Neuronal stem cell (in vitro differentiated cells): Measurements from ENCODE around the gene RTEL1.

Experiments used
- DNase-seq: peaks from one replicate; pipeline ENCODE4 v3.0.0-alpha.2; 2013; ENCODE audit warnings: low spot score
- H2AFZ ChIP-seq: one replicate; pipeline ENCODE4 v1.6.1; 2013; ENCODE audit warnings: mild to moderate bottlenecking, low read length, inconsistent platforms
- H2AK5ac ChIP-seq: 2 replicates; pipeline ENCODE4 v1.6.1; 2013; ENCODE audit warnings: low read depth, mild to moderate bottlenecking, inconsistent platforms, low read length, moderate library complexity, mixed read lengths
- H2BK120ac ChIP-seq: 2 replicates; pipeline ENCODE4 v1.6.1; 2013; ENCODE audit warnings: low read depth, mild to moderate bottlenecking, inconsistent platforms, low read length, moderate library complexity, mixed read lengths
- H2BK12ac ChIP-seq: one replicate; pipeline ENCODE4 v1.6.1; 2013; ENCODE audit warnings: low read length, inconsistent platforms
- H2BK15ac ChIP-seq: 2 replicates; pipeline ENCODE4 v1.6.1; 2013; ENCODE audit warnings: mild to moderate bottlenecking, low read length, inconsistent platforms, mixed read lengths
- H2BK5ac ChIP-seq: one replicate; pipeline ENCODE4 v1.6.1; 2013; ENCODE audit warnings: inconsistent platforms, mild to moderate bottlenecking, low read length, moderate library complexity
- H3K14ac ChIP-seq: one replicate; pipeline ENCODE4 v1.6.1; 2013; ENCODE audit warnings: low read length, inconsistent platforms
- H3K18ac ChIP-seq: 2 replicates; pipeline ENCODE4 v1.6.1; 2013; ENCODE audit warnings: low read length, inconsistent platforms
- H3K23ac ChIP-seq: 2 replicates; pipeline ENCODE4 v1.6.1; 2013; ENCODE audit warnings: low read depth, mild to moderate bottlenecking, mixed read lengths, low read length, inconsistent platforms; ENCODE audit not compliant: poor library complexity
- H3K27ac ChIP-seq: replicated peaks from 3 replicates; pipeline ENCODE4 v1.5.1; 2013; ENCODE audit warnings: low read length, inconsistent platforms
- H3K27me3 ChIP-seq, 3 experiments: 2 replicates each; pipeline ENCODE4 v1.6.1; 2013; ENCODE audit warnings: low read length in 3 of 3, mild to moderate bottlenecking in 2 of 3, inconsistent platforms in 1 of 3, low read depth in 1 of 3, mixed read lengths in 1 of 3, moderate library complexity in 1 of 3; ENCODE audit not compliant: control insufficient read depth in 3 of 3, insufficient read depth in 3 of 3
- H3K36me3 ChIP-seq, 2 donors: replicated peaks in 1 of 2; 2 replicates each; pipeline ENCODE4 v1.6.1; 2013; ENCODE audit warnings: low read length in 2 of 2; ENCODE audit not compliant: control insufficient read depth in 2 of 2, insufficient read depth in 2 of 2
- H3K4ac ChIP-seq: 2 replicates; pipeline ENCODE4 v1.6.1; 2013; ENCODE audit warnings: inconsistent platforms, mild to moderate bottlenecking, low read length, moderate library complexity
- H3K4me1 ChIP-seq, 2 donors: 1 replicate in 1 of 2; 2 replicates in 1 of 2; pipeline ENCODE4 v1.6.1; 2013; ENCODE audit warnings: low read length in 2 of 2, low read depth in 1 of 2; ENCODE audit not compliant: control insufficient read depth in 2 of 2, insufficient read depth in 1 of 2
- H3K4me2 ChIP-seq: one replicate; pipeline ENCODE4 v1.6.1; 2013; ENCODE audit warnings: mild to moderate bottlenecking, low read length, inconsistent platforms; ENCODE audit not compliant: insufficient read depth, poor library complexity, severe bottlenecking
- H3K4me3 ChIP-seq, 2 donors: 2 replicates each; pipeline ENCODE4 v1.5.1; 2013; ENCODE audit warnings: low read length in 2 of 2, mild to moderate bottlenecking in 2 of 2, inconsistent platforms in 1 of 2, moderate library complexity in 1 of 2
- H3K79me1 ChIP-seq: one replicate; pipeline ENCODE4 v1.6.1; 2013; ENCODE audit warnings: low read depth, mild to moderate bottlenecking, inconsistent platforms, low read length, moderate library complexity
- H3K9ac ChIP-seq: one replicate; pipeline ENCODE4 v1.6.1; 2013; ENCODE audit warnings: mild to moderate bottlenecking, low read depth, low read length, inconsistent platforms; ENCODE audit not compliant: poor library complexity
- H3K9me3 ChIP-seq, 2 donors: replicated peaks in 1 of 2; 2 replicates each; pipeline versions ENCODE3 to v1.6.1; 2013; ENCODE audit warnings: low read length in 2 of 2, mild to moderate bottlenecking in 2 of 2, inconsistent platforms in 1 of 2, low read depth in 1 of 2, mixed read lengths in 1 of 2, moderate library complexity in 1 of 2; ENCODE audit not compliant: control insufficient read depth in 2 of 2, insufficient read depth in 1 of 2
- H4K8ac ChIP-seq: one replicate; pipeline ENCODE4 v1.6.1; 2013; ENCODE audit warnings: low read depth, mild to moderate bottlenecking, inconsistent platforms, low read length, moderate library complexity
- H4K91ac ChIP-seq: one replicate; pipeline ENCODE4 v1.6.1; 2013; ENCODE audit warnings: low read length, low read depth, mild to moderate bottlenecking, inconsistent platforms; ENCODE audit not compliant: poor library complexity
- WGBS, 2 donors: extraction: QIAGEN DNeasy Blood & Tissue Kit; methylation state at CpG; one replicate each; pipeline ENCODE4 v1.1.7; 2013; ENCODE audit warnings: missing lambda C conversion rate in 2 of 2, mixed read lengths in 1 of 2; ENCODE audit not compliant: insufficient read length in 2 of 2, insufficient replicate concordance in 1 of 2; ENCODE audit errors: extremely low coverage in 2 of 2; 5-methylcytosine and 5-hydroxymethylcytosine counted together

The RTEL1 gene

GRCh38 chr20:63622096-63622495, 36.0 kb upstream of the RTEL1 start:
- WGBS, 2 donors: no CpG with 5 or more reads among the region's 4 CpGs
- H4K91ac ChIP-seq: no peak overlapping the region
- H3K4me1 ChIP-seq: peaks cover 2 to 6% of the 10 kb centered on the region in 2 donors
- no peak overlapping the region for H2AFZ ChIP-seq
- H3K9me3 ChIP-seq: no peaks in the 10 kb centered on the region
- H2BK5ac ChIP-seq: no peak overlapping the region
- H2BK120ac ChIP-seq: no peak overlapping the region
- no peak overlapping the region for H3K14ac ChIP-seq
- H2BK15ac ChIP-seq: no peak overlapping the region
- H2BK12ac ChIP-seq: no peak overlapping the region
- no peak overlapping the region for H3K4me2 ChIP-seq
- H4K8ac ChIP-seq: no peak overlapping the region
- no peak overlapping the region for H3K27ac ChIP-seq
- H3K9ac ChIP-seq: no peak overlapping the region
- peaks cover 12 to 35% of the 10 kb centered on the region in 2 donors for H3K36me3 ChIP-seq
- no peak for DNase-seq
- H3K4me3 ChIP-seq: no peak overlapping the region
- H2AK5ac ChIP-seq: no peak overlapping the region
- H3K18ac ChIP-seq: no peak overlapping the region
- no peak overlapping the region for H3K4ac ChIP-seq
- no peak overlapping the region for H3K23ac ChIP-seq
- H3K79me1 ChIP-seq: peaks cover 7% of the 10 kb centered on the region
- H3K27me3 ChIP-seq: no peaks in the 10 kb centered on the region

GRCh38 chr20:63622732-63623131, 35.4 kb upstream of the RTEL1 start:
- Histone ChIP-seq H4K8ac (no peak overlapping the region), H3K27ac (no peak overlapping the region), H4K91ac (no peak overlapping the region), H3K79me1 (peaks cover 12% of the 10 kb centered on the region), H2BK120ac (no peak overlapping the region), H3K18ac (no peak overlapping the region), H3K14ac (no peak overlapping the region), H2AK5ac (no peak overlapping the region), H3K23ac (no peak overlapping the region), H3K9ac (no peak overlapping the region), H2BK12ac (no peak overlapping the region), H2AFZ (no peak overlapping the region), H2BK5ac (no peak overlapping the region), H3K4me3 (no peak overlapping the region), H3K4me1 (peaks cover 2 to 8% of the 10 kb centered on the region in 2 donors), H3K9me3 (no peaks in the 10 kb centered on the region), H3K36me3 (peaks cover 9 to 29% of the 10 kb centered on the region in 2 donors), H2BK15ac (no peak overlapping the region), H3K4ac (no peak overlapping the region), H3K27me3 (no peaks in the 10 kb centered on the region), H3K4me2 (no peak overlapping the region)
- 100% methylated on average over 1 of the region's 14 CpGs; no CpG with 5 or more reads in 1 of the 2 donors for WGBS, 2 donors
- DNase-seq: no peak

- H3K27me3 ChIP-seq: no peaks in the 10 kb centered on the region
- H3K4me2 ChIP-seq: no peak overlapping the region
- DNase-seq: no peak
- no peak overlapping the region for H3K4me3 ChIP-seq
- no peak overlapping the region for H2BK5ac ChIP-seq
- no peak overlapping the region for H2BK15ac ChIP-seq
- peaks cover 0 to 17% of the 10 kb centered on the region in 2 donors for H3K36me3 ChIP-seq
- H2BK120ac ChIP-seq: no peak overlapping the region
- H3K4me1 ChIP-seq: peaks cover 2 to 14% of the 10 kb centered on the region in 2 donors
- no peak overlapping the region for H4K8ac ChIP-seq
- no peak overlapping the region for H3K23ac ChIP-seq
- no peak overlapping the region for H3K9ac ChIP-seq
- no peak overlapping the region for H3K18ac ChIP-seq
- H3K14ac ChIP-seq: no peak overlapping the region
- H2AFZ ChIP-seq: no peak overlapping the region
- H2BK12ac ChIP-seq: no peak overlapping the region
- peaks cover 7% of the 10 kb centered on the region for H3K79me1 ChIP-seq
- H3K4ac ChIP-seq: no peak overlapping the region
- no peak overlapping the region for H4K91ac ChIP-seq
- no peaks in the 10 kb centered on the region for H3K9me3 ChIP-seq
- WGBS, 2 donors: no CpG with 5 or more reads among the region's 15 CpGs
- H2AK5ac ChIP-seq: no peak overlapping the region
- H3K27ac ChIP-seq: no peak overlapping the region
Observed at GRCh38 chr20:63624486-63624885, 33.6 kb upstream of the RTEL1 start.

- Histone ChIP-seq H2BK5ac (peak overlapping the region; percentile 97), H3K27me3 (no peaks in the 10 kb centered on the region), H3K9ac (peak overlapping the region; percentile 100), H4K91ac (no peak overlapping the region), H3K4me3 (peak overlapping the region; percentile 94 to 99), H3K36me3 (peaks cover 0 to 15% of the 10 kb centered on the region in 2 donors), H2BK120ac (peak overlapping the region; percentile 82), H3K23ac (peak overlapping the region; percentile 46), H3K27ac (peak overlapping the region; percentile 76), H3K18ac (peak overlapping the region; percentile 100), H3K79me1 (peaks cover 7% of the 10 kb centered on the region), H3K9me3 (no peaks in the 10 kb centered on the region), H3K4ac (peak overlapping the region; percentile 2), H2AK5ac (peak overlapping the region; percentile 77), H3K4me1 (peaks cover 2 to 14% of the 10 kb centered on the region in 2 donors), H3K4me2 (peak overlapping the region; percentile 69), H4K8ac (peak overlapping the region; percentile 94), H3K14ac (peak overlapping the region; percentile 99), H2BK12ac (no peak overlapping the region), H2AFZ (peak overlapping the region; percentile 87), H2BK15ac (no peak overlapping the region)
- DNase-seq: no peak
- WGBS, 2 donors: no CpG with 5 or more reads among the region's 36 CpGs
Observed at GRCh38 chr20:63625771-63626423, 32.2 kb upstream of the RTEL1 start.
